NK-92 (cell line): ENCODE data around the gene YWHAE.
"Not testable (repeated sequence)": the region's sequence is repeated elsewhere in the genome, so short reads cannot be mapped to it uniquely, and the experiment has no call there.

Source experiments
- DNase-seq: peaks from one replicate; lab custom pipeline; 2025; ENCODE audit not compliant: unreplicated experiment; lab: John Stamatoyannopoulos, UW

YWHAE gene

GRCh38 chr17:1329745-1330343, 70.2 kb downstream of the YWHAE start:
- DNase-seq = no peak

GRCh38 chr17:1328437-1328836, 71.6 kb downstream of the YWHAE start:
- no peak for DNase-seq

GRCh38 chr17:1325766-1326165, 74.3 kb downstream of the YWHAE start:
- DNase-seq = no peak

DNA sequence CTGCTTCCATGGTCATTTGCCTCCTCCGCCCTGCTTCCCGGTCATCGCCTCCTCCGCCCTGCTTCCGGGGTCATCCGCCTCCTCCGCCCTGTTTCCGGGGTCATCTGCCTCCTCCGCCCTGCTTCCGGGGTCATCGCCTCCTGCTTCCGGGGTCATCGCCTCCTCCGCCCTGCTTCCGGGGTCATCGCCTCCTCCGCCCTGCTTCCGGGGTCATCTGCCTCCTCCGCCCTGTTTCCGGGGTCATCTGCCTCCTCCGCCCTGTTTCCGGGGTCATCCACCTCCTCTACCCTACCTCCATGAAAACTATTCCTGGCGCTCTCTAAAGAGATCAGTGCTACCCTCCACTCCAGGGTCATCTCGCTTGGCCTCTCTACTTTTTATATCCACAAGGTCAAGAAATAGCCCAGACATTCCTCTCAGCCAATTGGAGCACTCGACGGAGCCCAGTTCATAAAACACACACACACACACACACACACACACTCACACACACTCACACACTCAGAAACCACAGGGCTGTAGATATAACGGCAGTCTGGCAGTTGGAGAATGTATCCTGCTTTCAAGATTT, 75.7 kb downstream of the YWHAE start:
- no peak for DNase-seq

- no peak for DNase-seq
Measured at GRCh38 chr17:1323336-1323735, 76.7 kb downstream of the YWHAE start.

GRCh38 chr17:1322480-1322879, 77.5 kb downstream of the YWHAE start:
- no peak for DNase-seq

DNA sequence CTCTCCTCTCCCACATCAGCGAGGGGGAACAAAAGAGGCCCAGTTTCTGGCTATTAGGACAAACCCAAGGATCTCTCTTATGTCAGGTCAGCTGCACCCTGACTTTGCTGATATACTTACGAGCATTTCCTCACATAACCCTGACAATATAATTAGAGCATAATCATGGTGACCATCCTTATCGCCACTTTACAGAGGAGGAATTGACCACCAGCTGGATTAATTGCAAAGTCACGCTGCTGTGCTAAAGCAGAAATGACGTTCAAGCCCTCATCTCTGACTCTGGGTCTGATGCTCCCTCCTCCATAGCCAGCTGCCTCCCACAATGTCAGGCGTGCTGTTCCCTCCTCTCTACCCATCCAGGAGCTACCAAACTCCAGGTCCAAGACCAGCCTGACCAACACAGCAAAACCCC, 78.0 kb downstream of the YWHAE start:
- DNase-seq = no peak

GRCh38 chr17:1315891-1316403, 84.1 kb downstream of the YWHAE start:
- DNase-seq = no peak

GRCh38 chr17:1315409-1315808, 84.6 kb downstream of the YWHAE start:
- DNase-seq = no peak

DNA sequence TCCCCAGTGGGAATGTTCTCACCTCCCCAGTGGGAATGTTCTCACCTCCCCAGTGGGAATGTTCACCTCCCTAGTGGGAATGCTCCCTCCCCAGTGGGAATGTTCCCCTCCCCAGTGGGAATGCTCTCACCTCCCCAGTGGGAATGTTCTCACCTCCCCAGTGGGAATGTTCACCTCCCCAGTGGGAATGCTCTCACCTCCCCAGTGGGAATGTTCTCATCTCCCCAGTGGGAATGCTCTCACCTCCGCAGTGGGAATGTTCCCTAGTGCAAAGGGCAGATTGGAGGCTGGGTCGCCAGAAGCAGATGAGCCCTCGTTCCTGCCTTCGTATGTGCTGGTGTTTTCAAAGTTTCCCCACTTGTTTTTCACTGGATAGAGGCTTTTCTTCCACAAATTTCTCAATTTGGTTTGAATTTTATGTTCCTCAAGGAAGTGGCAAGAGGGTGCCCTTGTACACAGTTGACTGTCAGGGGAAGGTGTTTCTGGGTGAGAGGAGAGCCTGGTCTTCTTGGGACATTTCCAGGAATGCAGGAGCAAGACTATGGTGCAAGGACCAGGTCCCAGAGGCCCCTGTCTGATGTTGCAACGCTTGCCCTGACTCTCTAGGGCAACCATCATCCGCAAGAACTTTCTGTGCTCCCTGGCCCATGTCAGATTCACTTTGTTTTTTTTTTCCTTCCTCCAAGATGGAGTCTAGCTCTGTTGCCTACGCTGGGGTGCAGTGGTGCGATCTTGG, 86.6 kb downstream of the YWHAE start:
- no peak for DNase-seq

DNA sequence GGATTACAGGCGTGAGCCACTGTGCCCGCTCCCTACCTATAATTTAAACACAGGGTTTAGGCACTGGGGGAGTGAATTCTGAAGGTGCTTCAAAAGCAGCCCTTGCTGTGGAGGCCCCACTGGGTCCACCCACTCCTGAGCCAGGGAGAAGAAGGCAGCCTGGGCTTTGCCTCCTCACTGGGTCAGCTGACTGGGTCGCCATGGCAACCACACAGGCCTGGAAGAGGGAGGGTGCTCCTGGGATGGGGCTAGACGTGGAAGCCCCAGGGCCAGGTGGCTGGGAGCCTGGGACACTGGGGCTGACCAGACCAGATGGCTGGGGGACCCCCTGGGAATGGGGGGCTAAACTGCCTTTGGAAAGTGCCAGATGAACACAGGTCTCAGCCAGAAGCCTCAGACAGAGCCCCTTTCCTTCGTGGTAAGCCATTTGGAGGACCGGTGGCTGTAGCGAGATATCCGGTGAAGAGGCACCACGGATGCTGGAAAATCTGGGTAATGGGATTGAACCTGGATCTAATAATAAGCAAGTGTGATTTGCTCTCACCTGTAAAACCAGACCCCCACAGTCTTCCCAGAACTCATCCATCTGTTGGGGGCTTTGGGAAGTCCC, 87.7 kb downstream of the YWHAE start:
- no peak for DNase-seq

DNA sequence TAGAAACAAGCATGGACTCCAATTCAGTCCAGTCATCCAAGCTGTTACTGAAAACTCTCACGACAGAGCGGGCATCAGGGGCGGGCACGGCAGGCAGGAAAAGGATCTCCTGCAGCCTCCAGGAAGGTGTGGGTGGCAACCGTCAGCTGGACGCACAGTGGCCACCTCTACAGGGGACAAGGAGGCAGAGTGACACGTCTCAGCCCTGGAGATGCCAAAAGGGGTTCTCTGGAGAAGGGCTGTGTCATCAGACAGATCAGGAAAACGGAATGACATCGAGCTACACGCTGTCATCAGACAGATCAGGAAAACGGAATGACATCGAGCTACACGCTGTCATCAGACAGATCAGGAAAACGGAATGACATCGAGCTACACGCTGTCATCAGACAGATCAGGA, 92.2 kb downstream of the YWHAE start:
- not testable (repeated sequence) for DNase-seq

DNA sequence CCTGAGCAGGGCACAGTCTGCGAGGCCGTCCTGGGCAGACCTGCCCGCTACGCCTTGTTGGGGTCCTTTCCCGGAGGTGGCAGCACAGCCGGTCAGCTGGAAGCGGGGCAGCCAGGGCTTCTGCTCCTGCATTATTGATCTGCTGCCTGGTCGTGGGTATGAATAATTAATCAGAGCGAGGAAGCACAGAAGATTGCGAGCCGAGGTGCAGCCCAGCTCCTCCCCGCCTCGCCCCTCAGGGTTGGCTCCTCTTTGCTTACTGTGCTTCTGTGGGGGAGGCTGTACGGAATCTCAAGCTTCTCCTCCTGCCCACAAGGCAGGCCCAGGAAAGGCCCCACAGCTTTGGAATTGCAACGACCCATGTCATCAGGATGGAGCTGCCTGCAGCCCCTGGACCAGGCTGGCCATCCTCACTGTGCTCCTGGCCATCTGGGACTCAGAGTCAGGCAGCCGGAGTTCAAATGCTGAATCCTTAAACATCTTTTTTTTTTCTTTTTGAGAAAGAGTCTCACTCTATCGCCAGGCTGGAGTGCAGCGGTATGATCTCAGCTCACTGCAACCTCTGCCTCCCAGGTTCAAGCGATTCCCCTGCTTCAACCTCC, 95.0 kb downstream of the YWHAE start:
- DNase-seq = no peak

DNA sequence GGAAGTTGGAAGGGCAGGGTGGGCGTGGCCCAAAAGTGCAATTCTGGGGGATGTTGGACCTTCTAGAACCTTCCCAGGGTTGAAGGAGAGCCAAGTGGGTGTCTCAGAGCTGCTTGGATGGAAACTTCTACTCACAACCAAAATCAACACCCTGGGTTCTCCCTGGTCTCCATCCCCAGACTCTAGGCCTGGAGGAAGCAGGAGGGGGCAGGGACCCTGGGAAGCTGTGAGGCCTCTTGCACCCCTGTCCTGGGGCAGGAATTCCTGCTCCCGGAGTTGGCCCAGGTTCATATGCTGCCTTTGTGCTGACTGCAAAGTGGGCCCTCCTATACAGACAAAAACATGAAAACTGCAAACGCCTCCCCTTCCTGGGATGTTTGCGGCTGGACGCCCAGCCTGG, 95.5 kb downstream of the YWHAE start:
- DNase-seq = no peak

GRCh38 chr17:1302761-1303160, 97.3 kb downstream of the YWHAE start:
- DNase-seq = no peak

DNA sequence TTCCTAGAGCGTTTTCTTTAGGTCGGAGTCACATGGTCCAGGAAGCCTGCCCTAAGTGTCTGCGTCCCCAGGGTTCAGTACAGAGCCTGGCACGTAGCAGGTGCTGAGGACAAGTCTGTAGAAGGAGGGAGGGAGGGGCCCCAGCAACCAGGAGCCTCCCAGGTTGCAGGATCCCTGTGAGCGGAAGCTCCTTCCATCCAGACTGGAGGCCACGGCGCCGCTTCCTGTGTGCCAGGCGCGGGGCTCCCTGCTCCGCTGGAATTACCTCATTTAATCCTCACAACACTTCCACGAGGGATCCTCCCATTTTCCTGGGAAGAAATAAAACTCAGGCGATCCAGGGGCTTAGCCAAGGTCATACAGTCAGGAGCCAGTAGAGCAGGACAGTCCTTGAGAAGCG, 98.5 kb downstream of the YWHAE start:
- DNase-seq = no peak

DNA sequence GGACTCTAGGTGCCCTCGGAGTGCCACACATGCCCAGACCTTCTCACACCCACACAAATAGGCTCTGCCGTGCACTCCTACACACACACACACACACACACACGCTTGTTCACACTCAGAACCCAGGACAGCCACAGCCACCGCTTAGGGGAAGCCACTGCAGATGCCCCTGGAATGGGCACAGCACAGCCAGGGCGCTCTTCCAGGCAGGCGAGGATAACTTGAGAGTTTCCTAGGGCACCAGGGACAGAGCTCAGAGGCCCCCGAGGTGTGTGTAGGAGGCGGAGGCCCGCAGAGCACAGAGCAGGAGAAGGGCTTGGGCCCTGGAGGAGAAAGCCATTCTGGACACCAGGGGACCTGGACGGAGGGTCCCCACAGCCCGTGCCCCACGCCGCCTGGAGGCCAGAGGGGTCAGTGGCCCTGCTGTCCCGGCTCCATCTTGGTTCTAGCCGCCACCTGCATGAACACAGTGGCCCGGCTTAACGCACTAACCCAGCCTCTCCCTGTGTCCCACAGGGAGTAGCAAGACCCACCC, 99.6 kb downstream of the YWHAE start:
- DNase-seq = no peak

DNA sequence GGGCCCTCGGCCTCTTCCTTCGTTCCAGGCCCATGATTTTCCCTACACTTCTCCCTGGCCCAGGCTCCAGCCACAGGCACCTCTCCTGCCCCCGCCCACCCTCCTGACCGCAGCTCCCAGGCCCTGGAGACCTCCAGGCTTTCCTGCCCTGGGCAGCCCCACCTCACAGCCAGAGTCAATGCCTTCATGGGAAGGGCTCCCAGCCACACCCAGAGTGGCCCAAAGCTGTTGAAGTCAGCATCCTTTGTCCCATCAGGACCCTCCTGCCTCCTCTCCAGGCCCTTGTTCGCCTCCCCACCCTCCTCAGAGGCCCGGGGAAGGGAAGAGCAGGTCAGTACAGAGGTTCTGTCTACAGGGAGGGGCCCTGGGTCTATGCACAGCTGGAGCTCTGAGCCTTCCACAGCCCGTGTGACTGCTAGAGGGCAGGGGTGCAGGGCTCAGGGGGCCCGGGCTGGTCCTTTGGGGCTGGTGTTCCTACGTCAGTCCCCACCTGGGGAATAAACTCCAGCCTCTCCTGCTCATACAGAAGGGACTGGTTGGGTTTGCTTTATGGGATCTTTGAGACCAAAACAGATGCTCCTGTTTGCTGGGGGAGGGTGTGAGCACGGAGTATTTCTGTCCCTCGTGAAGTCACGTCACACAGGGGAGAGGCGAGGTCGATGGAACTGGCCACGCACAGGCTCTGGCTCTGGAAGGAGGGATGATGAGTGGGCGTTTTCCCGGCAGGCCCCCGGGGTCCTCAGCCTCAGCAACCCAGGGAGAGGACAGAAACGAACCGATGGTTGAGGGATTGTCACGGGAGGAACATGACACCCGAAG, 100.3 kb downstream of the YWHAE start:
- DNase-seq = no peak

GRCh38 chr17:1298606-1299005, 101.4 kb downstream of the YWHAE start:
- DNase-seq = no peak
